Effector CD4-positive, alpha-beta T cell (primary cell): Measurements from ENCODE around the gene RNF13.
"Not testable (repeated sequence)": the region's sequence is repeated elsewhere in the genome, so short reads cannot be mapped to it uniquely, and the experiment has no call there.

Experiments
- DNase-seq: peaks from one replicate; pipeline ENCODE4 v3.0.0-alpha.2; 2020

Gene RNF13

GRCh38 chr3:149959443-149959842 is 146.4 kb downstream of the RNF13 start:
- no peak for DNase-seq

- DNase-seq: no peak
Measured at GRCh38 chr3:149963485-149963884, 150.5 kb downstream of the RNF13 start.

GRCh38 chr3:149964291-149964690 is 151.3 kb downstream of the RNF13 start:
- DNase-seq: no peak

GRCh38 chr3:149965278-149965677 is 152.3 kb downstream of the RNF13 start:
- no peak for DNase-seq

- DNase-seq: no peak
Measured at GRCh38 chr3:149967086-149967685, 154.2 kb downstream of the RNF13 start.

GRCh38 chr3:149968216-149968615 is 155.2 kb downstream of the RNF13 start:
- no peak for DNase-seq

- DNase-seq: no peak
Measured at GRCh38 chr3:149969110-149969939, 156.3 kb downstream of the RNF13 start.

GRCh38 chr3:149969940-149970715 is 157.1 kb downstream of the RNF13 start:
- peak; percentile 61 for DNase-seq

- DNase-seq: peak; percentile 47
Measured at GRCh38 chr3:149970716-149971402, 157.8 kb downstream of the RNF13 start, which contains the start of gene PFN2. Gene PFN2 (minus strand): TSS chr3:149970895. CDS start chr3:149970856, 39 bp downstream.

- peak; percentile 14 for DNase-seq
Measured at GRCh38 chr3:149971403-149972075, 158.5 kb downstream of the RNF13 start.

GRCh38 chr3:149975919-149976318 is 162.9 kb downstream of the RNF13 start:
- no peak for DNase-seq

GRCh38 chr3:149977386-149977785 is 164.4 kb downstream of the RNF13 start:
- no peak for DNase-seq

- not testable (repeated sequence) for DNase-seq
Measured at GRCh38 chr3:149981979-149982378, 169.0 kb downstream of the RNF13 start.

- DNase-seq: not testable (repeated sequence)
Measured at GRCh38 chr3:149983053-149983452, 170.0 kb downstream of the RNF13 start.

- no peak for DNase-seq
Measured at GRCh38 chr3:149983628-149984027, 170.6 kb downstream of the RNF13 start.

GRCh38 chr3:149989307-149989706 is 176.3 kb downstream of the RNF13 start:
- no peak for DNase-seq

GRCh38 chr3:149990423-149990948 is 177.5 kb downstream of the RNF13 start:
- DNase-seq: no peak

- DNase-seq: no peak
Measured at GRCh38 chr3:149992416-149993058, 179.5 kb downstream of the RNF13 start.

- DNase-seq: no peak
Measured at GRCh38 chr3:149998946-149999345, 185.9 kb downstream of the RNF13 start.

GRCh38 chr3:149999421-149999820 is 186.4 kb downstream of the RNF13 start:
- no peak for DNase-seq

GRCh38 chr3:150000641-150001040 is 187.6 kb downstream of the RNF13 start:
- DNase-seq: no peak
